ENCODE measurements around the gene C16orf78. TPM values are rescaled to one million over a fixed set of nuclear protein-coding genes. Genes with fewer than 3 reads are reported as not detected.

C16orf78 gene, protein sequence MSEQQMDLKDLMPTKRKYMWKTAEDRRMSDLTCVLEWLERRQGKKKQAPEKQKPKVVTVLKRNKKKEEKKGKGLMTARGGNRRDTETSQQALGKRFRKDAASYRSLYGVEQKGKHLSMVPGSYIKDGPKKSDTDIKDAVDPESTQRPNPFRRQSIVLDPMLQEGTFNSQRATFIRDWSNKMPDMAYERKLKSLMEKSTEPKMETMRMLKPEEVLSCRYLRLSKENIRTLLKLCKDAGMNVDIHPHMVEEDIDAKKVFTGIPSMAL
- not detected for total RNA-seq
- polyA plus RNA-seq = not detected
- long read RNA-seq, donor 1 = 0 reads
- long read RNA-seq, donor 2 = 0 reads

GRCh38 chr16:49373504-49373903, at the start of gene C16orf78:
Gene C16orf78, plus strand, starts transcription at chr16:49373804. Its CDS starts 136 bp downstream, at chr16:49373940.
- intact Hi-C loops (cut with DNase I) = no loop called here
- WGBS, 2 donors = 82 to 88% methylated on average over 4 of the region's 4 CpGs
- DNase-seq (no peak), ATAC-seq (ENCODE audit: low FRiP score) (no peak)
- H3K36me3 ChIP-seq (ENCODE audit: control insufficient read depth in 1 of 2, insufficient read depth in 2 of 2, low read length in 1 of 2) = no peaks in the 10 kb centered on the region
- H3K4me1 ChIP-seq (ENCODE audit: control insufficient read depth in 1 of 2, insufficient read depth in 2 of 2, low read length in 2 of 2) = no peaks in the 10 kb centered on the region
- H3K27me3 ChIP-seq (ENCODE audit: control insufficient read depth in 1 of 2, insufficient read depth in 2 of 2, low read length in 1 of 2) = no peaks in the 10 kb centered on the region
- H3K4me3 ChIP-seq (ENCODE audit: low read length in 2 of 2) = no peak within 1 kb of the TSS
- H3K9me3 ChIP-seq (ENCODE audit: control insufficient read depth, low read length) = no peaks in the 10 kb centered on the region
- no peak within 1 kb of the TSS for H3K27ac ChIP-seq (ENCODE audit: low read depth in 1 of 2, low read length in 2 of 2)

DNA sequence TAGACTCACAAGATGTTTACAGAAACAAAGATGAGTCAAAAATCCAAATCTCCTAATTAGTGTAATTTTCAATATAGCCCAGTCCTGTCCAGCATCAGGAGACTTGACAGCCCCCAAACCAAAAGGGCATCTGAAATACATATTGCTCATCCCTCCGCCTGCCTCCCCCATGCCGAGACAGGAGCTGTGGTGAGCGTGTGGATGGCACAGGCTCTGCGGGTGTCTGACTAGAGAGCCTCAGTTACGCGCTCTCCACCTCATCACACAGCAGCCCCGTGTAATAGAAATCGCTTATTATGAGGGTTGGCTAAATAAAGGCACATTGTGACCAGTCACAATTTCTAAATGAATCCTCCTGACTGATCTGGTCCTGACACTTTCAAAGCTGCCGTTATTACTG, 48.9 kb upstream of the C16orf78 start:
- intact Hi-C loops (cut with DNase I) = no loop called here
- H3K27ac ChIP-seq (ENCODE audit: low read depth in 1 of 2, low read length in 2 of 2) = no peak overlapping the region
- H3K27me3 ChIP-seq (ENCODE audit: control insufficient read depth in 1 of 2, insufficient read depth in 2 of 2, low read length in 1 of 2) = peaks cover 2 to 3% of the 10 kb centered on the region in 2 donors
- no peaks in the 10 kb centered on the region for H3K4me1 ChIP-seq (ENCODE audit: control insufficient read depth in 1 of 2, insufficient read depth in 2 of 2, low read length in 2 of 2)
- ATAC-seq (ENCODE audit: low FRiP score) = no peak
- no peak for DNase-seq
- no peak overlapping the region for H3K4me3 ChIP-seq (ENCODE audit: low read length in 2 of 2)
- 81 to 86% methylated on average over 9 of the region's 9 CpGs for WGBS, 2 donors
- H3K36me3 ChIP-seq (ENCODE audit: control insufficient read depth in 1 of 2, insufficient read depth in 2 of 2, low read length in 1 of 2) = no peaks in the 10 kb centered on the region
- H3K9me3 ChIP-seq (ENCODE audit: control insufficient read depth, low read length) = peaks cover 3% of the 10 kb centered on the region

DNA sequence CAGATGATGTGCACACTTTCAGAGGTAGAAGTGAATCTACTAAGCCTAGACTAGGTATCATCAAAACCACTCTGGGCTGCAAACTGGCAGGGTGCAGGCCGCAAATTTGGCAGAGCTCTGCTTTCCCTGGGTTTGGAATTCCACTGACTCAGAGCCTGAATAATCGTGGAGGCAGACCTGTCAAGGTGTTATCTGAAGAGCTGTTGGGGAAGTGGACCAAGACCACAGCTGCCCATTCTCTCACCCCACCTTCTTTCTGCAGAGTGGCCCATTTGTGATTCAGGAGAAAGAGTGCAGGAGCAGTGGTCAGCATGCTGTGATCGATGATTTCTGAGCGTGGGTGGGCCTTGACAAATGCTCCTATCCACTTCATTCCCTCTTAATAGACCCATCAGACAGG, 46.1 kb upstream of the C16orf78 start:
- peaks cover 1% of the 10 kb centered on the region for H3K9me3 ChIP-seq (ENCODE audit: control insufficient read depth, low read length)
- intact Hi-C loops (cut with DNase I) = no loop called here
- H3K4me1 ChIP-seq (ENCODE audit: control insufficient read depth in 1 of 2, insufficient read depth in 2 of 2, low read length in 2 of 2) = no peaks in the 10 kb centered on the region
- DNase-seq (no peak), ATAC-seq (ENCODE audit: low FRiP score) (no peak)
- H3K4me3 ChIP-seq (ENCODE audit: low read length in 2 of 2) = no peak overlapping the region
- H3K27ac ChIP-seq (ENCODE audit: low read depth in 1 of 2, low read length in 2 of 2) = no peak overlapping the region
- WGBS, 2 donors = 59 to 65% methylated on average over 4 of the region's 4 CpGs
- no peaks in the 10 kb centered on the region for H3K36me3 ChIP-seq (ENCODE audit: control insufficient read depth in 1 of 2, insufficient read depth in 2 of 2, low read length in 1 of 2)
- H3K27me3 ChIP-seq (ENCODE audit: control insufficient read depth in 1 of 2, insufficient read depth in 2 of 2, low read length in 1 of 2) = peaks cover 0 to 3% of the 10 kb centered on the region in 2 donors

DNA sequence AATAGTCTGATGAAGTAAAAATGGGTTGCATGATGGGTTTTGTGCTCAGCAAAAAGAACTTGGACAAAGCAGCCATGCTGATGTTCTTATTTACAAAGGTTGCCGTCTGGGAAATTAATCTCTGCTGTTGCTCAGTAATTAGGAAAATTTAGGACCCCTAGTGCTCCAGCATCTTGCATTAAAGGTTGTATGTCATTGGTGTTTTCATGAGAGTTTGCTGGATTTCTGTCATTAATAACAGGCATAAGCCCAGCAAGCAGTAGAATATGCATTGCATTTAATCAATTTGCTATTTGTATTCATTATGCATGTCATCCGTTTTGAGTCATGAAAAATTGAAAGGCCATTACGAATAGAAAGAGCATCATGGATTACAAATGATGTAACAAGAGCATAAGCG, 45.3 kb upstream of the C16orf78 start:
- peaks cover 1% of the 10 kb centered on the region for H3K9me3 ChIP-seq (ENCODE audit: control insufficient read depth, low read length)
- intact Hi-C loops (cut with DNase I) = no loop called here
- H3K27ac ChIP-seq (ENCODE audit: low read depth in 1 of 2, low read length in 2 of 2) = no peak overlapping the region
- DNase-seq (no peak), ATAC-seq (ENCODE audit: low FRiP score) (no peak)
- no peaks in the 10 kb centered on the region for H3K36me3 ChIP-seq (ENCODE audit: control insufficient read depth in 1 of 2, insufficient read depth in 2 of 2, low read length in 1 of 2)
- WGBS, 2 donors = 70 to 74% methylated on average over 4 of the region's 4 CpGs
- H3K27me3 ChIP-seq (ENCODE audit: control insufficient read depth in 1 of 2, insufficient read depth in 2 of 2, low read length in 1 of 2) = peaks cover 0 to 3% of the 10 kb centered on the region in 2 donors
- H3K4me1 ChIP-seq (ENCODE audit: control insufficient read depth in 1 of 2, insufficient read depth in 2 of 2, low read length in 2 of 2) = no peaks in the 10 kb centered on the region
- H3K4me3 ChIP-seq (ENCODE audit: low read length in 2 of 2) = no peak overlapping the region

DNA sequence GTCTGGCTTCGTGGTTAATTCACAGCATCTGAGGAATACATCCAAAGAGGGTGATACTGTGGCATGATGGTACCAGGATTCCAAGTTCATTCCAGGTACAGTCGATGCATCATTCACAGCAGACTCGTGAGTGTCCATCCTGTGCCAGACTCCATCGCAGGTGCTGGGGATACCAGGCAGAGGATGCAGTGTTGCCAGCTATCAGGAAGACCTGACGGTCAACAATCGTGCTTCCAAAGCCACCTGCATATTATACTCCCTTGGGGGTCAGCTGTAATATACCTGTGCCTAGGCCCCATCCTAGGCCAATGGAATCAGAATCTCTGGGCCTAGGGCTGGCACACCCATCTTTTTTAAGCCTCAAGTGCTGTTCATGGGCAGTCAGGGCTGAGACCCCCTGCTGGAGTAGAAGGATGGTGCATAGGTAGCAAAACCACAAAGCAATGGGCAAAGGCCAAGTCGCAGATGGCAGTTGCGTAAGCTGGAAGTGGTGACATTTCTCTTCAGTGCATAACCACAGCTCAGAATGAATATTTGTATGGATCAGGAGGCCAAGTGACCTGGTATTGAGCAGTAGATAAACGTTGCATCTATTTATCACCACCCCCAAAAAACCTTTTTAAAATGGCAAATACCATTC, 42.9 kb upstream of the C16orf78 start:
- H3K27me3 ChIP-seq (ENCODE audit: control insufficient read depth in 1 of 2, insufficient read depth in 2 of 2, low read length in 1 of 2) = no peaks in the 10 kb centered on the region
- H3K4me3 ChIP-seq (ENCODE audit: low read length in 2 of 2) = no peak overlapping the region
- DNase-seq (no peak), ATAC-seq (ENCODE audit: low FRiP score) (no peak)
- WGBS, 2 donors = 73 to 74% methylated on average over 9 of the region's 9 CpGs
- no peaks in the 10 kb centered on the region for H3K9me3 ChIP-seq (ENCODE audit: control insufficient read depth, low read length)
- intact Hi-C loops (cut with DNase I) = no loop called here
- no peaks in the 10 kb centered on the region for H3K4me1 ChIP-seq (ENCODE audit: control insufficient read depth in 1 of 2, insufficient read depth in 2 of 2, low read length in 2 of 2)
- no peak overlapping the region for H3K27ac ChIP-seq (ENCODE audit: low read depth in 1 of 2, low read length in 2 of 2)
- no peaks in the 10 kb centered on the region for H3K36me3 ChIP-seq (ENCODE audit: control insufficient read depth in 1 of 2, insufficient read depth in 2 of 2, low read length in 1 of 2)

DNA sequence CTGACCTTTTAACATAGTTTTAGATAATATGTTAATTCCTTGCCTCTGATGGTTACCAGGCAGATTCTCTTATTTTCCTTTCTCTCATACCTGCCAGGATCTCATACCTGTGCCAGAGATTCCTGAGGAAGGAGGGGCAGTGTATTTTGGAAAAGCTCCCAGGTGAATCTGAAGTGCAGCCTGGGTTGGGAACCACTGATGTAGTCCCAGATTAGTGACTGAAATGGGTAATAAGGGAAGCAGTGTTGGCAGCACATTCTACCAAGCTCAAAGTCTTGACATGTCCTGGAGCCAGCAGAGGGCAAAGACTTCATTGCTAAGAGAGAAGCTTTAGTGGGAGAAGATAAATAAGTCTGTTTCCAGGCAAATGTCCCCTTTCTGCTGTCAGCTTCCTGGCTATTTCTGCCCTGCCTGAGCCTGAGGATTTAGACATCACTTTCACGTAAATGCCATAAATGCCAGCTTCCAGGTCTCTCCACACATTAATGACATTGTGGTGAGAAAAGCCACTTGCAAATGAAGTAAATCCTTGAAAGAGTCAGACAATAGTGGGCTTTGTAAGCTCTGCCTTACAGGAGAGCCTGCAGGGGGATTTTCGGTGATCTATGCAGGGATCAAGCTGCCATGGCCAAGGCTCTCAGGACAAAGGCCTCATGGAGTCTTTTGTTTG, 40.9 kb upstream of the C16orf78 start:
- no peaks in the 10 kb centered on the region for H3K36me3 ChIP-seq (ENCODE audit: control insufficient read depth in 1 of 2, insufficient read depth in 2 of 2, low read length in 1 of 2)
- WGBS, 2 donors = 54 to 55% methylated on average over 2 of the region's 2 CpGs
- no peaks in the 10 kb centered on the region for H3K9me3 ChIP-seq (ENCODE audit: control insufficient read depth, low read length)
- no peak overlapping the region for H3K4me3 ChIP-seq (ENCODE audit: low read length in 2 of 2)
- ATAC-seq (ENCODE audit: low FRiP score) (no peak), DNase-seq (no peak)
- no peaks in the 10 kb centered on the region for H3K4me1 ChIP-seq (ENCODE audit: control insufficient read depth in 1 of 2, insufficient read depth in 2 of 2, low read length in 2 of 2)
- intact Hi-C loops (cut with DNase I) = no loop called here
- no peak overlapping the region for H3K27ac ChIP-seq (ENCODE audit: low read depth in 1 of 2, low read length in 2 of 2)
- H3K27me3 ChIP-seq (ENCODE audit: control insufficient read depth in 1 of 2, insufficient read depth in 2 of 2, low read length in 1 of 2) = no peaks in the 10 kb centered on the region

- no peaks in the 10 kb centered on the region for H3K4me1 ChIP-seq (ENCODE audit: control insufficient read depth in 1 of 2, insufficient read depth in 2 of 2, low read length in 2 of 2)
- no peaks in the 10 kb centered on the region for H3K36me3 ChIP-seq (ENCODE audit: control insufficient read depth in 1 of 2, insufficient read depth in 2 of 2, low read length in 1 of 2)
- 73 to 80% methylated on average over 7 of the region's 7 CpGs for WGBS, 2 donors
- no peak overlapping the region for H3K4me3 ChIP-seq (ENCODE audit: low read length in 2 of 2)
- no peak for ATAC-seq (ENCODE audit: low FRiP score)
- intact Hi-C loops (cut with DNase I) = no loop called here
- H3K9me3 ChIP-seq (ENCODE audit: control insufficient read depth, low read length) = no peaks in the 10 kb centered on the region
- DNase-seq = no peak
- no peaks in the 10 kb centered on the region for H3K27me3 ChIP-seq (ENCODE audit: control insufficient read depth in 1 of 2, insufficient read depth in 2 of 2, low read length in 1 of 2)
- no peak overlapping the region for H3K27ac ChIP-seq (ENCODE audit: low read depth in 1 of 2, low read length in 2 of 2)
Measured at GRCh38 chr16:49333259-49333597, 40.4 kb upstream of the C16orf78 start.

- no peak overlapping the region for H3K27ac ChIP-seq (ENCODE audit: low read depth in 1 of 2, low read length in 2 of 2)
- DNase-seq (no peak), ATAC-seq (ENCODE audit: low FRiP score) (no peak)
- no peaks in the 10 kb centered on the region for H3K9me3 ChIP-seq (ENCODE audit: control insufficient read depth, low read length)
- WGBS, 2 donors = 61 to 70% methylated on average over 8 of the region's 8 CpGs
- no peaks in the 10 kb centered on the region for H3K36me3 ChIP-seq (ENCODE audit: control insufficient read depth in 1 of 2, insufficient read depth in 2 of 2, low read length in 1 of 2)
- intact Hi-C loops (cut with DNase I) = no loop called here
- no peaks in the 10 kb centered on the region for H3K4me1 ChIP-seq (ENCODE audit: control insufficient read depth in 1 of 2, insufficient read depth in 2 of 2, low read length in 2 of 2)
- H3K4me3 ChIP-seq (ENCODE audit: low read length in 2 of 2) = no peak overlapping the region
- no peaks in the 10 kb centered on the region for H3K27me3 ChIP-seq (ENCODE audit: control insufficient read depth in 1 of 2, insufficient read depth in 2 of 2, low read length in 1 of 2)
Measured at GRCh38 chr16:49335828-49336227, 37.8 kb upstream of the C16orf78 start.

GRCh38 chr16:49336581-49336980, 37.0 kb upstream of the C16orf78 start:
- WGBS, 2 donors = 74 to 76% methylated on average over 3 of the region's 3 CpGs
- Histone ChIP-seq H3K27me3 (ENCODE audit: control insufficient read depth in 1 of 2, insufficient read depth in 2 of 2, low read length in 1 of 2) (no peaks in the 10 kb centered on the region), H3K4me1 (ENCODE audit: control insufficient read depth in 1 of 2, insufficient read depth in 2 of 2, low read length in 2 of 2) (no peaks in the 10 kb centered on the region), H3K9me3 (ENCODE audit: control insufficient read depth, low read length) (no peaks in the 10 kb centered on the region), H3K27ac (ENCODE audit: low read depth in 1 of 2, low read length in 2 of 2) (no peak overlapping the region), H3K4me3 (ENCODE audit: low read length in 2 of 2) (no peak overlapping the region), H3K36me3 (ENCODE audit: control insufficient read depth in 1 of 2, insufficient read depth in 2 of 2, low read length in 1 of 2) (no peaks in the 10 kb centered on the region)
- DNase-seq = no peak
- ATAC-seq (ENCODE audit: low FRiP score) = no peak
- intact Hi-C loops (cut with DNase I) = no loop called here

Data from aorta (tissue), 5 donors.